WTC11 (cell line): ENCODE data around the gene KHK. TPM values are rescaled to one million over a fixed set of nuclear protein-coding genes. Genes with fewer than 3 reads are reported as not detected.
A peak's percentile ranks its signal among the peaks of the same experiment; 100 is the strongest.

Source experiments
- ATAC-seq: fragments of 200-7000 bp; cut with Tn5 transposase; 2 replicates; pipeline ENCODE4 v1.10.0; 2021; ENCODE audit warnings: mild to moderate bottlenecking, moderate library complexity
- CTCF ChIA-PET: fragments of 300-600 bp; sonication (Branson Sonifier 250); formaldehyde crosslinking; loops from one replicate; lab custom pipeline; 2021; ENCODE audit warnings: antibody characterized with exemption; lab: Charles Lee
- POLR2A ChIA-PET: fragments of 350-600 bp; sonication (Branson Sonifier 250); formaldehyde crosslinking; loops from one replicate; lab custom pipeline; 2021; ENCODE audit warnings: antibody characterized with exemption; lab: Charles Lee
- DNase-seq: peaks from one replicate; pipeline ENCODE4 v3.0.0; 2021; ENCODE audit warnings: low spot score
- H3K27ac Mint-ChIP-seq: 2 replicates; pipeline ENCODE4 v1.8.0; 2021; ENCODE audit warnings: mixed read lengths
- H3K27me3 Mint-ChIP-seq: 2 replicates; pipeline ENCODE4 v1.8.0; 2021; ENCODE audit warnings: low read depth, mild to moderate bottlenecking, moderate library complexity, mixed read lengths
- H3K36me3 Mint-ChIP-seq: 2 replicates; pipeline ENCODE4 v1.8.0; 2021; ENCODE audit warnings: mixed read lengths
- H3K4me1 Mint-ChIP-seq: 2 replicates; pipeline ENCODE4 v1.8.0; 2022; ENCODE audit warnings: mixed read lengths
- H3K4me3 Mint-ChIP-seq: 2 replicates; pipeline ENCODE4 v1.8.0; 2021; ENCODE audit warnings: mild to moderate bottlenecking, moderate library complexity, mixed read lengths
- H3K9me3 Mint-ChIP-seq: 2 replicates; pipeline ENCODE4 v1.8.0; 2021; ENCODE audit warnings: mixed read lengths
- ATF2 ChIP-seq: sonication (generic); formaldehyde crosslinking; IDR thresholded peaks from 2 replicates; pipeline ENCODE4 v1.8.1; 2022; ENCODE audit warnings: low read depth, missing genetic modification reagents, borderline replicate concordance
- CDX4 ChIP-seq: fragments of 250-450 bp; sonication (Bioruptor Pico); IDR thresholded peaks from 2 replicates; pipeline ENCODE4 v1.9.0; 2021; ENCODE audit warnings: moderate library complexity, mild to moderate bottlenecking, inconsistent platforms, borderline replicate concordance
- CREB1 ChIP-seq: sonication (generic); formaldehyde crosslinking; IDR thresholded peaks from 2 replicates; pipeline ENCODE4 v1.8.0; 2023; ENCODE audit warnings: mild to moderate bottlenecking, missing genetic modification reagents
- CTCF ChIP-seq: fragments of 200-600 bp; IDR thresholded peaks from 2 replicates; pipeline ENCODE4 v1.8.0; 2022; ENCODE audit warnings: antibody characterized with exemption
- FOXJ3 ChIP-seq: sonication (generic); formaldehyde crosslinking; IDR thresholded peaks from 2 replicates; pipeline ENCODE4 v1.9.0; 2021; ENCODE audit warnings: missing genetic modification reagents, mild to moderate bottlenecking, borderline replicate concordance
- FOXK1 ChIP-seq: sonication (generic); formaldehyde crosslinking; IDR thresholded peaks from 2 replicates; pipeline ENCODE4 v1.8.0; 2022; ENCODE audit warnings: mild to moderate bottlenecking, moderate library complexity, missing genetic modification reagents
- GABPB1 ChIP-seq: sonication (generic); formaldehyde crosslinking; IDR thresholded peaks from 2 replicates; pipeline ENCODE4 v1.8.1; 2023; ENCODE audit warnings: mild to moderate bottlenecking, missing genetic modification reagents
- GRHL2 ChIP-seq: fragments of 250-450 bp; sonication (Bioruptor Pico); IDR thresholded peaks from 2 replicates; pipeline ENCODE4 v1.8.0; 2022; ENCODE audit warnings: mild to moderate bottlenecking, moderate library complexity; ENCODE audit not compliant: insufficient replicate concordance, severe bottlenecking
- MAX ChIP-seq: sonication (generic); formaldehyde crosslinking; IDR thresholded peaks from 2 replicates; pipeline ENCODE4 v1.8.0; 2022; ENCODE audit warnings: mild to moderate bottlenecking, missing genetic modification reagents
- MLX ChIP-seq: sonication (generic); formaldehyde crosslinking; IDR thresholded peaks from 2 replicates; pipeline ENCODE4 v1.8.1; 2023; ENCODE audit warnings: mild to moderate bottlenecking, missing genetic modification reagents, moderate library complexity
- NFATC4 ChIP-seq: fragments of 250-450 bp; sonication (Bioruptor Pico); IDR thresholded peaks from 2 replicates; pipeline ENCODE4 v1.9.0; 2021; ENCODE audit warnings: mild to moderate bottlenecking
- NR1H2 ChIP-seq: sonication (generic); formaldehyde crosslinking; IDR thresholded peaks from 2 replicates; pipeline ENCODE4 v1.9.0; 2021; ENCODE audit warnings: mild to moderate bottlenecking, moderate library complexity, missing genetic modification reagents
- OVOL2 ChIP-seq: fragments of 250-450 bp; sonication (Bioruptor Pico); IDR thresholded peaks from 2 replicates; pipeline ENCODE4 v1.9.0; 2021; ENCODE audit warnings: mild to moderate bottlenecking, borderline replicate concordance
- SOX15 ChIP-seq: fragments of 250-450 bp; sonication (Bioruptor Pico); IDR thresholded peaks from 2 replicates; pipeline ENCODE4 v1.9.0; 2021; ENCODE audit warnings: mild to moderate bottlenecking
- SP1 ChIP-seq: sonication (generic); formaldehyde crosslinking; conservative IDR thresholded peaks from 2 replicates; pipeline ENCODE4 v1.8.1; 2022; ENCODE audit warnings: missing genetic modification reagents
- USF2 ChIP-seq: sonication (generic); formaldehyde crosslinking; IDR thresholded peaks from 2 replicates; pipeline ENCODE4 v1.8.1; 2023; ENCODE audit warnings: mild to moderate bottlenecking, missing genetic modification reagents, moderate library complexity
- ZBTB21 ChIP-seq: sonication (generic); formaldehyde crosslinking; IDR thresholded peaks from 2 replicates; pipeline ENCODE4 v1.8.1; 2023; ENCODE audit warnings: mild to moderate bottlenecking, missing genetic modification reagents, borderline replicate concordance
- ZNF512 ChIP-seq: sonication (generic); formaldehyde crosslinking; IDR thresholded peaks from 2 replicates; pipeline ENCODE4 v1.8.1; 2022; ENCODE audit warnings: missing genetic modification reagents, borderline replicate concordance
- total RNA-seq: library from RNA; stranded (reverse); gene quantifications from 3 replicates; pipeline ENCODE4 v1.2.3, GENCODE V29; 2021

The KHK gene
- total RNA-seq, 1 experiment from 2014 or later, result 17.4 TPM

GRCh38 chr2:27086090-27086723 is 365 bp upstream of the KHK start (continued):
- TF ChIP-seq CTCF (peak; percentile 98), SP1 (CRISPR knock-in tag) (peak; percentile 87), GABPB1 (CRISPR knock-in tag) (peak; percentile 85), CREB1 (0 out of 2 replicates have a peak, but pooled peaks have one; percentile 50), FOXJ3 (CRISPR knock-in tag) (no peak), NFATC4 (no peak)

GRCh38 chr2:27087823-27088410 is 1.3 kb downstream of the KHK start:
- ChIA-PET CTCF (interaction anchor here (0.7 to 6.4 kb wide), 14 partner anchors 12 to 292 kb away, joined by 3 to 50 read pairs (median 9); partner anchors contain the start of genes AGBL5 and OST4), POLR2A (interaction anchor here (2.1 kb wide), 1 partner anchor 37 kb away, joined by 9 read pairs; the partner anchor contains the start of gene AGBL5)
- ATAC-seq (no peak), DNase-seq (no peak)
- Mint-ChIP-seq H3K27me3 (peaks cover 23% of the 10 kb centered on the region), H3K27ac (no peak overlapping the region), H3K4me1 (peaks cover 16% of the 10 kb centered on the region), H3K4me3 (peak overlapping the region; percentile 84), H3K9me3 (no peaks in the 10 kb centered on the region), H3K36me3 (no peaks in the 10 kb centered on the region)
- TF ChIP-seq ZNF512 (CRISPR knock-in tag) (no peak), MLX (no peak), GRHL2 (CRISPR knock-in tag) (no peak), OVOL2 (no peak), SOX15 (no peak)

- peaks cover 16% of the 10 kb centered on the region for H3K4me1 Mint-ChIP-seq
- H3K36me3 Mint-ChIP-seq, result no peaks in the 10 kb centered on the region
- no peak overlapping the region for H3K27ac Mint-ChIP-seq
- CTCF ChIA-PET, result interaction anchor here (1.0 to 4.1 kb wide), 6 partner anchors 11 to 213 kb away, joined by 3 to 18 read pairs (median 12); no protein-coding TSS in a partner anchor
- H3K4me3 Mint-ChIP-seq, result no peak overlapping the region
- peaks cover 23% of the 10 kb centered on the region for H3K27me3 Mint-ChIP-seq
- TF ChIP-seq CDX4 (CRISPR knock-in tag) (no peak), MAX (CRISPR knock-in tag) (no peak), NFATC4 (no peak), NR1H2 (no peak), FOXK1 (no peak), USF2 (no peak), ZBTB21 (CRISPR knock-in tag) (no peak), ATF2 (CRISPR knock-in tag) (no peak)
- no peak for ATAC-seq
- POLR2A ChIA-PET, result no interaction called here
- no peak for DNase-seq
- no peaks in the 10 kb centered on the region for H3K9me3 Mint-ChIP-seq
Measured at GRCh38 chr2:27088634-27089033, 2.1 kb downstream of the KHK start.
